C4-2B (cell line): ENCODE measurements around the gene CYP1A2.

ENCODE experiments used
- ZFX ChIP-seq: fragments of 450-650 bp; IDR thresholded peaks from 2 replicates; pipeline ENCODE4 v1.6.1; 2017
- TF ChIP-seq, protein P1 (sequence below): fragments of 450-650 bp; conservative IDR thresholded peaks from 2 replicates; pipeline ENCODE4 v1.5.1; 2017; ENCODE audit warnings: mild to moderate bottlenecking

DNA sequence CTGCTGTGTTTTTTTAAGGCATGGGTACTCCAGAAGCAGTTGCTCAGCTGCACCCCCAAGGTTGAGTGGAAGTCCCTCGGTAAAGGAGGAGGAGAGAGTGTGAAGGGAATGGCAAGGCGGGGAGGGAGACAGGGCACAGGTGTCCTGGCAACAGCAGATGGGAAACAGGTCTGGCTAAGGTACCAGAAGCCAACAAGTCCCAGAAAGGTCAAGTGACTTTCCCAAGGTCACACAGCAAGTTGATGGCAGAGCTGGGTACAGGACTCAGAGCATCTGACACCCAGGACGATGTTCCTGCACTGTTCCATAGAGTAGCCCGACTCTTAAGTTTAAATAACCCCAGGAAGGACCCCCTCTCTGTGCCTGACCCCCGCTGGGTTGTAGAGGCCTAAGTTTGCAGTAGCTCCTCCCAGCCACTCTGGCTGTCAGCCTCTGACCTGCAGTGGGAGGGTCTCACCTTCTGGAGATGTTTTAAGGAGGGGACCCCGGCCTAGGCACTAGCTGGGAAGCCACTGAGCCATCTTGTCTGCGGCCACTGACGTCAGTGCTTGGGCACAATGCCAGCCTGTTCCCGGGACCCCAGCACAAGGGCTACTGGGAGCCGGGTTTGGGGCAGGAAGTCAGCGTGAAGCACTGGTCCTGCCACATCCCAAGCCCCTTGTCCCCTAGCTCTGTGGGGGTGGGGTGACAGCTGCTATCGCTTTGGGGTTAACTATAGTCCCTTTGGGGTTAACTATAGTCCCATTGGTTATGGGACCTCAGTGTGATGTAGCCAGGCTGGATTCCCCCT is 43.8 kb downstream of the CYP1A2 start:
- TF ChIP-seq, protein P1, sequence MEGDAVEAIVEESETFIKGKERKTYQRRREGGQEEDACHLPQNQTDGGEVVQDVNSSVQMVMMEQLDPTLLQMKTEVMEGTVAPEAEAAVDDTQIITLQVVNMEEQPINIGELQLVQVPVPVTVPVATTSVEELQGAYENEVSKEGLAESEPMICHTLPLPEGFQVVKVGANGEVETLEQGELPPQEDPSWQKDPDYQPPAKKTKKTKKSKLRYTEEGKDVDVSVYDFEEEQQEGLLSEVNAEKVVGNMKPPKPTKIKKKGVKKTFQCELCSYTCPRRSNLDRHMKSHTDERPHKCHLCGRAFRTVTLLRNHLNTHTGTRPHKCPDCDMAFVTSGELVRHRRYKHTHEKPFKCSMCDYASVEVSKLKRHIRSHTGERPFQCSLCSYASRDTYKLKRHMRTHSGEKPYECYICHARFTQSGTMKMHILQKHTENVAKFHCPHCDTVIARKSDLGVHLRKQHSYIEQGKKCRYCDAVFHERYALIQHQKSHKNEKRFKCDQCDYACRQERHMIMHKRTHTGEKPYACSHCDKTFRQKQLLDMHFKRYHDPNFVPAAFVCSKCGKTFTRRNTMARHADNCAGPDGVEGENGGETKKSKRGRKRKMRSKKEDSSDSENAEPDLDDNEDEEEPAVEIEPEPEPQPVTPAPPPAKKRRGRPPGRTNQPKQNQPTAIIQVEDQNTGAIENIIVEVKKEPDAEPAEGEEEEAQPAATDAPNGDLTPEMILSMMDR = no peak
- TF ChIP-seq ZFX = no peak
